HepG2 (cell line): ENCODE results near the gene GPR155. TPM values are rescaled to one million over a fixed set of nuclear protein-coding genes. Genes with fewer than 3 reads are reported as not detected.

Experiments used
- ATF7-NPFF ChIP-seq: sonication (generic); formaldehyde crosslinking; IDR thresholded peaks from 2 replicates; pipeline ENCODE4 v1.8.1; 2023; ENCODE audit warnings: mild to moderate bottlenecking, low read depth, missing genetic modification reagents, moderate library complexity
- ETV6 ChIP-seq: sonication (generic); formaldehyde crosslinking; conservative IDR thresholded peaks from 2 replicates; pipeline ENCODE4 v1.4.0; 2020; ENCODE audit warnings: missing genetic modification reagents
- FOXA1 ChIP-seq, 2 experiments: fragments of 450-650 bp in 1 of 2; sonication (generic) in 1 of 2; formaldehyde crosslinking in 1 of 2; IDR thresholded peaks; 2 replicates each; pipeline versions ENCODE4 v1.4.0 to v1.6.1; 2016 to 2020; ENCODE audit warnings: missing genetic modification reagents in 1 of 2
- HOXA5 ChIP-seq: sonication (generic); formaldehyde crosslinking; IDR thresholded peaks from 2 replicates; pipeline ENCODE4 v1.4.0; 2020; ENCODE audit warnings: missing genetic modification reagents
- KLF12 ChIP-seq: sonication (generic); formaldehyde crosslinking; IDR thresholded peaks from 2 replicates; pipeline ENCODE4 v1.4.0; 2020; ENCODE audit warnings: missing genetic modification reagents, borderline replicate concordance
- STAT6 ChIP-seq: sonication (generic); formaldehyde crosslinking; IDR thresholded peaks from 2 replicates; pipeline ENCODE4 v1.4.0; 2020; ENCODE audit warnings: missing genetic modification reagents, mild to moderate bottlenecking, borderline replicate concordance
- TBX2 ChIP-seq: sonication (generic); formaldehyde crosslinking; IDR thresholded peaks from 2 replicates; pipeline ENCODE4 v1.5.0; 2020; ENCODE audit warnings: missing genetic modification reagents, mild to moderate bottlenecking, borderline replicate concordance
- THRA ChIP-seq: sonication (generic); formaldehyde crosslinking; IDR thresholded peaks from 2 replicates; pipeline ENCODE4 v1.4.0; 2020; ENCODE audit warnings: missing genetic modification reagents, borderline replicate concordance
- ZNF609 ChIP-seq: sonication (generic); formaldehyde crosslinking; IDR thresholded peaks from 2 replicates; pipeline ENCODE4 v1.4.0; 2020; ENCODE audit warnings: mild to moderate bottlenecking, missing genetic modification reagents, borderline replicate concordance
- ZNF616 ChIP-seq: sonication (generic); formaldehyde crosslinking; IDR thresholded peaks from 2 replicates; pipeline ENCODE4 v1.5.0; 2020; ENCODE audit warnings: low read depth, mild to moderate bottlenecking, missing genetic modification reagents
- ZNF678 ChIP-seq: sonication (generic); formaldehyde crosslinking; IDR thresholded peaks from 2 replicates; pipeline ENCODE4 v1.4.0; 2020; ENCODE audit warnings: mild to moderate bottlenecking, missing genetic modification reagents
- polyA plus RNA-seq, 8 experiments: library from polyadenylated mRNA; depleted of rRNA in 3 of 8; stranded (reverse) in 7 of 8; unstranded in 1 of 8; fragments of >200 nt; fragmentation: Illumina TruSeq in 4 of 8; extraction: Trizol in 4 of 8; gene quantifications; 2 replicates each; pipeline versions ENCODE4 v1.2.1 to v1.2.3, GENCODE V29; 2011 to 2016; ENCODE audit warnings: low read depth in 4 of 8, missing spikeins in 1 of 8, mixed read lengths in 1 of 8; ENCODE audit not compliant: insufficient read depth in 1 of 8
- total RNA-seq, 5 experiments: library from RNA; depleted of rRNA; stranded (reverse); fragments of >200 nt; fragmentation: Illumina TruSeq; extraction: Trizol; gene quantifications; 2 replicates each; pipeline ENCODE4 v1.2.3, GENCODE V29; 2016; ENCODE audit warnings: low read depth in 1 of 5
- TF ChIP-seq, protein P1 (sequence below): sonication (generic); formaldehyde crosslinking; IDR thresholded peaks from 2 replicates; pipeline ENCODE4 v1.9.0; 2021; ENCODE audit warnings: missing genetic modification reagents, mild to moderate bottlenecking, borderline replicate concordance
- TF ChIP-seq, protein P2 (sequence below): sonication (generic); formaldehyde crosslinking; IDR thresholded peaks from 2 replicates; pipeline ENCODE4 v1.8.0; 2022; ENCODE audit warnings: missing genetic modification reagents, mild to moderate bottlenecking, inconsistent platforms, borderline replicate concordance
- TF ChIP-seq, protein P3 (sequence below): sonication (generic); formaldehyde crosslinking; IDR thresholded peaks from 2 replicates; pipeline ENCODE4 v1.4.0; 2020; ENCODE audit warnings: missing genetic modification reagents

The GPR155 gene
- total and polyA plus RNA-seq, 2 of the 13 experiments (the other 11 are each of a cell fraction or from before 2014, with no cell fraction given), result 0.15 to 0.49 TPM

DNA sequence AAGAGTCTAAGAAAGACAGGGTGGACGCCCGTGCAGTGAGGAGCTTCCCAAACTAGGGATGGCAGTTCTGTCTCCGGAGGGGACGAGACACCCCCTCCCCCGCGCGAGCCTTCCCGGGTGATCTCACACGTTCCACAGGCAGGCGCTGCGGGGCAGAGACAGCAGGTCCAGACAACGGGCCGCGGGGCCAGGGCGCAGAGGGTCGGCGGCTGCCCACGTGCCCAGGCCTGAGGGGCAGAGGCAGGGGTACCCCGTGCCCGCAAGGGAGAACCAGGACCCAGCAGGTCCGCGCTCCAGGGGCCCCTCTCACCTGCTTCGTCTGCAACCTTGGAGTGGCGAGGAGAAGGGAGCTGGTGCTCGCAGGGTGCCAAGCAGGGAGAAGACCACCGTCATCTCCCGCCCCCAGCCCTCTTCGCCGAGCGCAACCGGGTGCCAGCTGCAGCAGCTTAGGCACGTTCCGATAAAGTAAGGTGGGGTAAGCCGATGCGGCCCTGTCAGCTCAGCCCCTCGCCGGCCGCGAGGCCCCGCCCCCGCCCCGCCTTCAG lies at the start of gene GPR155 (continued):
- TF ChIP-seq, protein P1, sequence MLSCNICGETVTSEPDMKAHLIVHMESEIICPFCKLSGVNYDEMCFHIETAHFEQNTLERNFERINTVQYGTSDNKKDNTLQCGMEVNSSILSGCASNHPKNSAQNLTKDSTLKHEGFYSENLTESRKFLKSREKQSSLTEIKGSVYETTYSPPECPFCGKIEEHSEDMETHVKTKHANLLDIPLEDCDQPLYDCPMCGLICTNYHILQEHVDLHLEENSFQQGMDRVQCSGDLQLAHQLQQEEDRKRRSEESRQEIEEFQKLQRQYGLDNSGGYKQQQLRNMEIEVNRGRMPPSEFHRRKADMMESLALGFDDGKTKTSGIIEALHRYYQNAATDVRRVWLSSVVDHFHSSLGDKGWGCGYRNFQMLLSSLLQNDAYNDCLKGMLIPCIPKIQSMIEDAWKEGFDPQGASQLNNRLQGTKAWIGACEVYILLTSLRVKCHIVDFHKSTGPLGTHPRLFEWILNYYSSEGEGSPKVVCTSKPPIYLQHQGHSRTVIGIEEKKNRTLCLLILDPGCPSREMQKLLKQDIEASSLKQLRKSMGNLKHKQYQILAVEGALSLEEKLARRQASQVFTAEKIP (CRISPR knock-in tag), result no peak
- no peak for TF ChIP-seq ZNF609 (CRISPR knock-in tag)
- TF ChIP-seq ZNF678, result no peak
- TF ChIP-seq KLF12 (CRISPR knock-in tag), result no peak
- no peak for TF ChIP-seq ATF7-NPFF (CRISPR knock-in tag)
- no peak for TF ChIP-seq THRA
- TF ChIP-seq STAT6 (CRISPR knock-in tag), result no peak
- no peak for TF ChIP-seq FOXA1 (IDR thresholded peaks at IDR 0.05)
- TF ChIP-seq FOXA1 (CRISPR knock-in tag; IDR thresholded peaks at IDR 0.05), result no peak
- TF ChIP-seq TBX2 (CRISPR knock-in tag), result peak; percentile 17; the same call in 1 of the 2 replicates
- no peak for TF ChIP-seq HOXA5 (CRISPR knock-in tag)
- no peak for TF ChIP-seq ZNF616 (CRISPR knock-in tag)
- 0 out of 2 replicates have a peak, but pooled peaks have one; percentile 44 for TF ChIP-seq ETV6 (CRISPR knock-in tag)
- TF ChIP-seq, protein P2, sequence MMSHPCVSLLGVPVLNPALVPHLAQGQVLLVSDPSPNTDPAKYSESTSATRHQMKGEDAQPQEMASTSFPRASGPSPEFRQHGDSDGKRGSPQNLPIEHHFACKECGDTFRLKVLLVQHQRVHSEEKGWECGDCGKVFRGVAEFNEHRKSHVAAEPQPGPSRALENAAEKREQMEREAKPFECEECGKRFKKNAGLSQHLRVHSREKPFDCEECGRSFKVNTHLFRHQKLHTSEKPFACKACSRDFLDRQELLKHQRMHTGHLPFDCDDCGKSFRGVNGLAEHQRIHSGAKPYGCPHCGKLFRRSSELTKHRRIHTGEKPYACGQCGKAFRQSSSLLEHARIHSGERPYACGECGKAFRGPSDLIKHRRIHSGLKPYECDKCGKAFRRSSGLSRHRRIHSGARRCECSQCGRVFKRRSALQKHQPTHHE (CRISPR knock-in tag), result no peak
- TF ChIP-seq, protein P3, sequence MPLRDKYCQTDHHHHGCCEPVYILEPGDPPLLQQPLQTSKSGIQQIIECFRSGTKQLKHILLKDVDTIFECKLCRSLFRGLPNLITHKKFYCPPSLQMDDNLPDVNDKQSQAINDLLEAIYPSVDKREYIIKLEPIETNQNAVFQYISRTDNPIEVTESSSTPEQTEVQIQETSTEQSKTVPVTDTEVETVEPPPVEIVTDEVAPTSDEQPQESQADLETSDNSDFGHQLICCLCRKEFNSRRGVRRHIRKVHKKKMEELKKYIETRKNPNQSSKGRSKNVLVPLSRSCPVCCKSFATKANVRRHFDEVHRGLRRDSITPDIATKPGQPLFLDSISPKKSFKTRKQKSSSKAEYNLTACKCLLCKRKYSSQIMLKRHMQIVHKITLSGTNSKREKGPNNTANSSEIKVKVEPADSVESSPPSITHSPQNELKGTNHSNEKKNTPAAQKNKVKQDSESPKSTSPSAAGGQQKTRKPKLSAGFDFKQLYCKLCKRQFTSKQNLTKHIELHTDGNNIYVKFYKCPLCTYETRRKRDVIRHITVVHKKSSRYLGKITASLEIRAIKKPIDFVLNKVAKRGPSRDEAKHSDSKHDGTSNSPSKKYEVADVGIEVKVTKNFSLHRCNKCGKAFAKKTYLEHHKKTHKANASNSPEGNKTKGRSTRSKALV, result no peak
